DOHH2 (cell line): ENCODE measurements around the gene ARID1B.

ENCODE experiments used
- EZH2phosphoT487 ChIP-seq: fragments of 200-600 bp; sonication (generic); IDR thresholded peaks from 2 replicates; pipeline ENCODE4 v1.6.1; 2017; ENCODE audit warnings: borderline replicate concordance, mild to moderate bottlenecking, antibody characterized with exemption, low read length, moderate library complexity, mixed read lengths
- TF ChIP-seq, protein P1 (sequence below): fragments of 200-600 bp; sonication (generic); IDR thresholded peaks from one replicate; pipeline ENCODE4 v1.5.1; 2014; ENCODE audit warnings: antibody characterized with exemption, mild to moderate bottlenecking, low read depth, low read length; ENCODE audit not compliant: poor library complexity, severe bottlenecking

DNA sequence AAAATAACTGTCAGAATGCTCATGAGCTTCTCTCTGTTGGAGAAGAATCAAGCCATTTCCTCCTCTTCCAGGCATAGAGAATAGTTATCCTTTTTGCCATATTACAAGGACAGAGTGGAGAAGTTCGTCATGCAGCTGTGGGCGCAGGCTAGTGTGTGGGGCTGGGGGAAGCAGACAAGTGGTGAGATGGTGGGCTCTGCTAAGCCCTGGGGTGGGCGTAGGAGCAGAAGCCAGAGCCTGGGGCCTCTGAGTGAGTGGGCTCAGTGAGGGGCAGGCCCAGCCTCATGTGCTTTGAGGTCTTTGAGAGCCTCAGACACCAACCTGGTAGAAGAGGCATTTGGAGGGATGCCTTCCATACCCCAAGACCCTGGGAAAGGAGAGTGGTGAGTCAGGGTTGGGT lies 19.4 kb downstream of the ARID1B start:
- TF ChIP-seq, protein P1, sequence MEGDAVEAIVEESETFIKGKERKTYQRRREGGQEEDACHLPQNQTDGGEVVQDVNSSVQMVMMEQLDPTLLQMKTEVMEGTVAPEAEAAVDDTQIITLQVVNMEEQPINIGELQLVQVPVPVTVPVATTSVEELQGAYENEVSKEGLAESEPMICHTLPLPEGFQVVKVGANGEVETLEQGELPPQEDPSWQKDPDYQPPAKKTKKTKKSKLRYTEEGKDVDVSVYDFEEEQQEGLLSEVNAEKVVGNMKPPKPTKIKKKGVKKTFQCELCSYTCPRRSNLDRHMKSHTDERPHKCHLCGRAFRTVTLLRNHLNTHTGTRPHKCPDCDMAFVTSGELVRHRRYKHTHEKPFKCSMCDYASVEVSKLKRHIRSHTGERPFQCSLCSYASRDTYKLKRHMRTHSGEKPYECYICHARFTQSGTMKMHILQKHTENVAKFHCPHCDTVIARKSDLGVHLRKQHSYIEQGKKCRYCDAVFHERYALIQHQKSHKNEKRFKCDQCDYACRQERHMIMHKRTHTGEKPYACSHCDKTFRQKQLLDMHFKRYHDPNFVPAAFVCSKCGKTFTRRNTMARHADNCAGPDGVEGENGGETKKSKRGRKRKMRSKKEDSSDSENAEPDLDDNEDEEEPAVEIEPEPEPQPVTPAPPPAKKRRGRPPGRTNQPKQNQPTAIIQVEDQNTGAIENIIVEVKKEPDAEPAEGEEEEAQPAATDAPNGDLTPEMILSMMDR = no peak
- TF ChIP-seq EZH2phosphoT487 = no peak
